Stomach (tissue), 4 donors: ENCODE measurements around the gene MBOAT2.

Experiments
- EP300 ChIP-seq: sonication (generic); formaldehyde crosslinking; IDR thresholded peaks from one replicate; pipeline ENCODE4 v1.6.1; 2017; ENCODE audit warnings: antibody characterized with exemption
- POLR2A ChIP-seq, 4 donors: fragments of 450-650 bp; IDR thresholded peaks; one replicate each; pipeline ENCODE4 v1.6.1; 2016; ENCODE audit warnings: antibody characterized with exemption in 4 of 4, control low read depth in 2 of 4, mild to moderate bottlenecking in 1 of 4, moderate library complexity in 1 of 4
- TF ChIP-seq, protein P1 (sequence below), 7 experiments: fragments of 450-650 bp in 4 of 7; fragments of 200-600 bp in 3 of 7; sonication (generic) in 3 of 7; IDR thresholded peaks; one replicate each; pipeline ENCODE4 v1.5.1; 2016 to 2019; ENCODE audit warnings: antibody characterized with exemption in 7 of 7, control low read depth in 2 of 7, mild to moderate bottlenecking in 1 of 7

DNA sequence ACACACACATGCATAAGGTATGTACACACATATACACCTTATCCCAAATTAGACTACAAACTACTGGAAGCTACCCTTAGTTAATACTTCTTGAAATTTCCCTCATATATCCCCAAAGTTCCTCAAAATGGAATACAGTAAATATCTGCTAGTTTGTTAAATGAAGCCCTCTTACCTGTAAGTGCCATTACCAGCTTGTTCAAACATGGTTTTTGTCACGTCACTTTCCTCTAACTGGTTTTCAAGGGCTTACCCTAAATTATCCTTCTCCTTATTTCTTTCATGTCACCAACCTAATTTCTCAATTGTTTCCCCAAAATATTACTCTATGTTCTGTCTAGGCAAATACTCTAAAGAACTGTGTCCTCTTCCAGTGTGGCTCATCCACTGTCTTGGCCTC lies 141.7 kb downstream of the MBOAT2 start:
- TF ChIP-seq POLR2A (IDR thresholded peaks at IDR 0.05) (no peak), EP300 (no peak)
- TF ChIP-seq, protein P1, sequence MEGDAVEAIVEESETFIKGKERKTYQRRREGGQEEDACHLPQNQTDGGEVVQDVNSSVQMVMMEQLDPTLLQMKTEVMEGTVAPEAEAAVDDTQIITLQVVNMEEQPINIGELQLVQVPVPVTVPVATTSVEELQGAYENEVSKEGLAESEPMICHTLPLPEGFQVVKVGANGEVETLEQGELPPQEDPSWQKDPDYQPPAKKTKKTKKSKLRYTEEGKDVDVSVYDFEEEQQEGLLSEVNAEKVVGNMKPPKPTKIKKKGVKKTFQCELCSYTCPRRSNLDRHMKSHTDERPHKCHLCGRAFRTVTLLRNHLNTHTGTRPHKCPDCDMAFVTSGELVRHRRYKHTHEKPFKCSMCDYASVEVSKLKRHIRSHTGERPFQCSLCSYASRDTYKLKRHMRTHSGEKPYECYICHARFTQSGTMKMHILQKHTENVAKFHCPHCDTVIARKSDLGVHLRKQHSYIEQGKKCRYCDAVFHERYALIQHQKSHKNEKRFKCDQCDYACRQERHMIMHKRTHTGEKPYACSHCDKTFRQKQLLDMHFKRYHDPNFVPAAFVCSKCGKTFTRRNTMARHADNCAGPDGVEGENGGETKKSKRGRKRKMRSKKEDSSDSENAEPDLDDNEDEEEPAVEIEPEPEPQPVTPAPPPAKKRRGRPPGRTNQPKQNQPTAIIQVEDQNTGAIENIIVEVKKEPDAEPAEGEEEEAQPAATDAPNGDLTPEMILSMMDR (IDR thresholded peaks at IDR 0.05), result no peak
